ENCODE results near the gene CTRB2.

- TF ChIP-seq CTCF (IDR thresholded peaks at IDR 0.05) (no peak), ZFX (IDR thresholded peaks at IDR 0.05; ENCODE audit: borderline replicate concordance) (no peak)
These were observed 18.0 kb downstream of the CTRB2 start for GRCh38 chr16:75188832-75189477.
